Activated CD8-positive, alpha-beta memory T cell treated with anti-CD3 and anti-CD28 coated beads, Interleukin-2, amount 10 ng/mL, durations not matched to agents 7 days and 5 days (primary cell): ENCODE data around the gene AK9. TPM values are rescaled to one million over a fixed set of nuclear protein-coding genes. Genes with fewer than 3 reads are reported as not detected.
"Not testable (repeated sequence)": the region's sequence is repeated elsewhere in the genome, so short reads cannot be mapped to it uniquely, and the experiment has no call there.

Source experiments
- ATAC-seq: fragments of 150-1000 bp; cut with Tn5 transposase; one replicate; pipeline ENCODE4 v1.10.0; 2021; ENCODE audit warnings: moderate library complexity
- CTCF ChIA-PET: fragments of 350-600 bp; sonication (Branson Sonifier 250); formaldehyde crosslinking; loops from one replicate; lab custom pipeline; 2021; ENCODE audit warnings: antibody characterized with exemption; lab: Charles Lee
- DNase-seq: peaks from one replicate; pipeline ENCODE4 v3.0.0-alpha.2; 2020
- H3K27ac Mint-ChIP-seq: one replicate; pipeline ENCODE4 v1.8.0; 2021; ENCODE audit warnings: mild to moderate bottlenecking, mixed read lengths
- H3K27me3 Mint-ChIP-seq: one replicate; pipeline ENCODE4 v1.8.0; 2021; ENCODE audit warnings: mixed read lengths
- H3K36me3 Mint-ChIP-seq: one replicate; pipeline ENCODE4 v1.8.0; 2021; ENCODE audit warnings: mild to moderate bottlenecking, mixed read lengths
- H3K4me1 Mint-ChIP-seq: one replicate; pipeline ENCODE4 v1.8.0; 2021; ENCODE audit warnings: mixed read lengths
- H3K4me3 Mint-ChIP-seq: one replicate; pipeline ENCODE4 v1.8.0; 2021; ENCODE audit warnings: mild to moderate bottlenecking, moderate library complexity, mixed read lengths
- H3K9me3 Mint-ChIP-seq: one replicate; pipeline ENCODE4 v1.8.0; 2022; ENCODE audit warnings: low read depth, mixed read lengths
- total RNA-seq, 2 experiments: library from RNA; stranded (reverse); gene quantifications; one replicate each; pipeline ENCODE4 v1.2.3, GENCODE V29; 2021

Gene AK9
- 1 to 10 TPM; 4.4 to 6.2 TPM for total RNA-seq

DNA sequence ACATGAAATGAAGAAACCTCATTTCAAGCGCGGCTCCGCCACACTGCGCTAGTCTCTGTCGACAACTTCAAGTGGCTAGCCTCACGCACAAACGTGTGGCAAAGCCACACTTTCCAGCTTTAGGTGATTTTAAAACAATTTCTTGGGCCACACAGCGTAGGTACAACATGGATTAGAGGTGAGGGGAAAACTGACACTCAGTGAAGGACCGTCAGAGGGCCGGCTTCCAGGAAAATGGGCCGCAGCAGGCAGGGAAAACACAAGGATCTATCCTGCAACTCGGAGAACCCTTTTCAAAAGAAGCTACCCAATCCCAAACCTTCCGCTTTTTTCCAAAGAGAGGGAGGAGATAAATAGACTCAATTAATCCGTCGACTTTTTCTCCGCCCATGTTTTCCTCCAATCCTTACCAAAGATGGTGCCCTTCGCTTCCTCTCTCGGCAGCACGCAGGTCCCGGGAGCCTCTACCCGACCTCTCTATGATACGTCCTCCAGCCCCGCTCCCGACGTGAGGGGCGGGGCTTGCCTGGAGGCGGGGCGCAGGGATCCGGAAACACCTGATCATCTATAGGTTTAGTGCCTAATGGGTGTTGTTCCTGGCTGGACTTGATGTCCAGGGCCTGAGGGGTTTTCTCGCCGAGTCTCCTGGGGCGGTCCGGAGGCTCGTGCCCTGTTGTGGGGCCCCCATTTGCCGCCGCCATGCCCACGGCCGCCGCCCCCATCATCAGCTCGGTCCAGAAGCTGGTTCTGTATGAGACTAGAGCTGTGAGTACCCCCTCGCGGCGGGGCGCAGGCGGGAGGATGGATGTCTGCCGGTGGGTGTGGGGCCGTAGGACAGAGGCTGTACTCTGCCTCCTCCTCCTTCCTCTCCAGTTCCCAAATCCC is at the start of gene AK9, which contains the start of gene FIG4:
Gene AK9 (minus strand): TSS at position 466 of the 885 bp plus-strand sequence. CDS start 15,457 bp downstream, outside the sequence.
Gene FIG4 (plus strand): TSS at position 560 of the 885 bp plus-strand sequence. CDS start 140 bp downstream, at position 700.
- peak within 1 kb of the TSS; percentile 87 for H3K27ac Mint-ChIP-seq
- peaks cover 6% of the 10 kb centered on the region for H3K36me3 Mint-ChIP-seq
- peaks cover 24% of the 10 kb centered on the region for H3K4me1 Mint-ChIP-seq
- H3K9me3 Mint-ChIP-seq = no peaks in the 10 kb centered on the region
- DNase-seq (peak; percentile 93), ATAC-seq (peak; percentile 98)
- H3K4me3 Mint-ChIP-seq = peak within 1 kb of the TSS; percentile 92
- CTCF ChIA-PET = interaction anchor here (1.3 to 3.2 kb wide), 4 partner anchors 12 to 349 kb away, joined by 5 to 22 read pairs (median 6); no protein-coding TSS in a partner anchor
- peaks cover 5% of the 10 kb centered on the region for H3K27me3 Mint-ChIP-seq

DNA sequence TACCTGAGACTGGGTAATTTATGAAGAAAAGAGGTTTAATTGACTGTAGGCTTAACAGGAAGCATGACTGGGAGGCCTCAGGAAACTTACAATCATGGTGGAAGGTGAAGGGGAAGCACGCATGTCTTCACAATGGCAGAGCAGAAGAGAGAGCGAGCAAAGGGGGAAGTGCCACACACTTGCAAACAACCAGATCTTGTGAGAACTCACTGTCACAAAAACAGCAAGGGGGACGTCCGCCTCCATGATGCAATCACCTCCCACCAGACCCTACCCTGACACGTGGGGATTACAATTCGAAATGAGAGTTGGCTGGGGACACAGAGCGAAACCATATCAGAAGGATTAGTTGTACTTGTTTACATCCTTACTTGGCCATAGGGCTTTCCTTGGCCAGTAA is 49.8 kb upstream of the AK9 start:
- no peaks in the 10 kb centered on the region for H3K9me3 Mint-ChIP-seq
- H3K4me3 Mint-ChIP-seq = no peak overlapping the region
- H3K36me3 Mint-ChIP-seq = peaks cover 15% of the 10 kb centered on the region
- no peaks in the 10 kb centered on the region for H3K4me1 Mint-ChIP-seq
- CTCF ChIA-PET = interaction anchor here (1.0 kb wide), 1 partner anchor 298 kb away, joined by 3 read pairs; no protein-coding TSS in a partner anchor
- H3K27me3 Mint-ChIP-seq = no peaks in the 10 kb centered on the region
- DNase-seq (no peak), ATAC-seq (no peak)
- H3K27ac Mint-ChIP-seq = no peak overlapping the region

DNA sequence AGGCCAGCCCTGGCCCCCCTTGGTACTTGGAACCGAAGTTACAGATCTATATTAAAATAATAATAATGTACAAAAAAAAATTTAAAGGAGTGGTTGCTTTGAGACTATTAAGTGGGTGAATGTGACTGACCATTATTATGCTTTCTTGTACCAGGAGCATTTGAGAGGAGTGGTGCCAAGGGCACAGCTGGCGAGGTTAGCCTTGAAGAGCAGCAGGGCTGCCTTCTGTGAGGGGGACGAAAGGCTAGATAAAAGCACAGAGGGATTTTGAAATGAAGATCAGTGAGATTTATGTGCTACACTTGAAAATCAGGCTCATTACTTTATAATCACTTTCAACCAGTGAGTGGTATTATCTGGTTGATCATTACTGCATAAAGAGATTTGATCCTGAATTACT is 48.7 kb upstream of the AK9 start:
- no peak for DNase-seq
- H3K27ac Mint-ChIP-seq = no peak overlapping the region
- no peak for ATAC-seq
- no peaks in the 10 kb centered on the region for H3K4me1 Mint-ChIP-seq
- H3K36me3 Mint-ChIP-seq = peaks cover 15% of the 10 kb centered on the region
- H3K4me3 Mint-ChIP-seq = no peak overlapping the region
- H3K27me3 Mint-ChIP-seq = no peaks in the 10 kb centered on the region
- no peaks in the 10 kb centered on the region for H3K9me3 Mint-ChIP-seq
- CTCF ChIA-PET = interaction anchor here (1.0 kb wide), 1 partner anchor 300 kb away, joined by 3 read pairs; no protein-coding TSS in a partner anchor

DNA sequence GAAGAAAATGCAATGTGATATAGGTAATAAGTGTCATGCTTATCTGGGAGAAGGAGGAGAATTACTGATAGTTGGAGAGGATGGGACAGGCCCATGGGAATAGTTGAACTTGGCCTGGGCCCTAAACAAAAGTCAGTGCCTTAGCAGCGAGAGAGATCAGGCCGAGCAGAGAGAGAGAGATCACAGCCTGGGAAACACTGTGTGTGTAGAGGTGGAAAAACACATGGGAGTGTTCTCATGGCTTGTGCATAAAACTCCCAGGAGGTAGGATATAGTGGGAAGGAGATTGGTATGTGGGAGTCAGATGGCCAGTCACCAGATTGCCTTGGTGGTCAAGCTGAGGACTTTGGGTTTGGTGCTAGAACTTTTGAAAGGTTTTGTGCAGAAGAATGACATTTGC is 47.7 kb upstream of the AK9 start:
- no peak for ATAC-seq
- no peaks in the 10 kb centered on the region for H3K27me3 Mint-ChIP-seq
- H3K4me3 Mint-ChIP-seq = no peak overlapping the region
- H3K9me3 Mint-ChIP-seq = no peaks in the 10 kb centered on the region
- H3K4me1 Mint-ChIP-seq = no peaks in the 10 kb centered on the region
- no peak for DNase-seq
- H3K27ac Mint-ChIP-seq = no peak overlapping the region
- CTCF ChIA-PET = no interaction called here
- peaks cover 9% of the 10 kb centered on the region for H3K36me3 Mint-ChIP-seq

DNA sequence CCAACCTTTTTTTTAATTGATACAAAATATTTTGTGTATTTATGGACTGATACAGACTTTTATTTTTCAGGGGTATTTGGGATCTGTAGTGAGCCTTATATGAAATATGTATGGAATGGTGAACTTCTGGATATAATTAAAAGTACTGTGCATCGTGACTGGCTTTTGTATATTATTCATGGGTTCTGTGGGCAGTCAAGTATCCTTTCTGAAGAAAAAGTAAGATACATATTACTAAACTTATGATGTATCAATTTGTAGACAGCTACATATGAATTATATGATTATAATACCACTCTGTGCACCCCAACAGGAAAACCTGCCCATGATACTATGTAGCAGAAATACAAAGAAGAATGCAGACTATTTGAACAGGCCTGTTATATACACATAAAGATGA is 47.3 kb upstream of the AK9 start:
- H3K27me3 Mint-ChIP-seq = no peaks in the 10 kb centered on the region
- H3K36me3 Mint-ChIP-seq = peaks cover 7% of the 10 kb centered on the region
- no peak overlapping the region for H3K27ac Mint-ChIP-seq
- CTCF ChIA-PET = no interaction called here
- H3K4me3 Mint-ChIP-seq = no peak overlapping the region
- no peaks in the 10 kb centered on the region for H3K9me3 Mint-ChIP-seq
- ATAC-seq (no peak), DNase-seq (no peak)
- no peaks in the 10 kb centered on the region for H3K4me1 Mint-ChIP-seq

DNA sequence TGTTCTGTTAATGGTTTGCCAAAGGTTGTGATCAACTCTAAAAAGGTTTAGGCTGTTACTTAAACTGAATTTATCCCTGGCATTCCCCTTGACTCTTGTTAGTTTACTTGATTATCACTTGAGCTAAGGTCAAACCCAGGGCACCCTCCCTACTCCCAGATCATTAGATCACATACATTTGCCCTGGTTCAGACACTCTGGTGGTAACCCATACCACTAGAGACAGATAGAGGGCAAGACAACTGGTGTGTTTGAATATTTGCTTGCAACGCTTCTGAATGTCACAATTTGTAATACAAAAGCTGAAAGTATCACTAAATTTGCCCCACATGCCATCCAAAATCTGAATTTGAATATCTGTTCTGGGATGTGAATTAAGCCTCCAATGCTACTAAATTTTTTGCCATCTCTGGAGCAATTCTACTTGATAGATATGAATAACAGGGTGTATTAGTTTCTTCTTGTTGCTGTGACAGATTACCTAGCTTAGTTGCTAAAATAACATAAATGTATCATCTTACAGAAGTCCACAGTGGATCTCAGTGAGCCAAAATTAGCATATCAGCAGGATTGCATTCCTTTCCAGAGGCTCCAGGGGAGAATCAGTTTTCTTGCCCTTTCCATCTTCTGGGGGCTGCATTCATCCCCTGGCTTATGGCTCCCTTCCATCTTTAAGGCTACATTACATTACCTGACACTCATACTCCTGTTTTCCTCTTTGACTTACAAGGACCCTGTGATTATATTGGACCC is 45.4 kb upstream of the AK9 start:
- CTCF ChIA-PET = no interaction called here
- no peak overlapping the region for H3K4me3 Mint-ChIP-seq
- H3K4me1 Mint-ChIP-seq = no peaks in the 10 kb centered on the region
- ATAC-seq (no peak), DNase-seq (no peak)
- peaks cover 7% of the 10 kb centered on the region for H3K36me3 Mint-ChIP-seq
- no peaks in the 10 kb centered on the region for H3K27me3 Mint-ChIP-seq
- no peaks in the 10 kb centered on the region for H3K9me3 Mint-ChIP-seq
- no peak overlapping the region for H3K27ac Mint-ChIP-seq

DNA sequence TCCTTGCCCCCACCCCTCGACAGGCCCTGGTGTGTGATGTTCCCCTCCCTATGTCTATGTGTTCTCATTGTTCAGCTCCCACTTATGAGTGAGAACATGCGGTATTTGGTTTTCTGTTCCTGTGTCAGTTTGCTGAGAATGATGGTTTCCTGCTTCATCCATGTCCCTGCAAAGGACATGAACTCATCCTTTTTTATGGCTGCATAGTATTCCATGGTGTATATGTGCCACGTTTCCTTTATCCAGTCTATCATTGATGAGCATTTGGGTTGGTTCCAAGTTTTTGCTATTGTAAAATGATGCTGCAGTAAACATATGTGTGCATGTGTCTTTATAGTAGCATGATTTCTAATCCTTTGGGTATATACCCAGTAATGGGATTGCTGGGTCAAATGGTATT is 34.2 kb upstream of the AK9 start:
- not testable (repeated sequence) for H3K27ac Mint-ChIP-seq, H3K27me3 Mint-ChIP-seq, DNase-seq, H3K9me3 Mint-ChIP-seq, H3K4me3 Mint-ChIP-seq, ATAC-seq, H3K4me1 Mint-ChIP-seq
- peaks cover 16% of the 10 kb centered on the region for H3K36me3 Mint-ChIP-seq
- CTCF ChIA-PET = interaction anchor here (1.4 kb wide), 1 partner anchor 14 kb away, joined by 3 read pairs; no protein-coding TSS in a partner anchor

DNA sequence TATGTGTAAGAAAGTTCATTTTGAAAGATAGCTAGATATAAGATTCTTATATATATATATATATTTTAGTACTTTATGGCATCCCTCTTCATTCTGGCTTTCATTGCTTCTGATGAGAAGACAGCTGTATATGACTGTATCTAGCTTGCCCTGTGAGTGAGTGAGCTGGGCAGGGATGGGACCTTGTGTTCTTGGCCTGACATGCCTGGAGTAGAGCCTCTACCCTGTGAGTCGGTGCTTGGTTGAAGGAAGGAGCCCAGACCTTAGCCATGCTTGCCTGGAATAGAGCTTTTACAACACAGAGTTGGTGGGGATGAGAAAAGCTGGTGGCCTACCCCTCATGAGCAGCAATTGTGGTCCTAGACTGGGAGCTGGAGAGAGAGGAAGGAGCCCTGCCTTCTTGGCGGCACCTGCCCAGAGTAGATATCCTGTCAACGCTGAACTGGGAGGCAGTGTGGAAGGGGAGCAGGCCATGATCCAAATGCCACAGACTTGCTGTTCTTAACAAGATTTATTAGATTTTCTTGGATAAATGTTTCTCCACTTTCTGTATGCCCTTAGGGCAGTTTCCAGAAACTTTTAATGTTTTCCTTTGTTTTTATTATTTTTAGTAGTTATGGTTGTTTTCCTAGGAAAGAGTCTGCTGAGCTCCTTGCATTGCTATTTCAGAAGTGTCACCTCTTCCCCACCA is 31.7 kb upstream of the AK9 start:
- DNase-seq (no peak), ATAC-seq (no peak)
- Mint-ChIP-seq H3K27me3 (no peaks in the 10 kb centered on the region), H3K4me3 (no peak overlapping the region), H3K9me3 (peaks cover 2% of the 10 kb centered on the region), H3K27ac (no peak overlapping the region), H3K36me3 (peaks cover 16% of the 10 kb centered on the region), H3K4me1 (no peaks in the 10 kb centered on the region)
- CTCF ChIA-PET = interaction anchor here (1.2 kb wide), 1 partner anchor 26 kb away, joined by 3 read pairs; no protein-coding TSS in a partner anchor

DNA sequence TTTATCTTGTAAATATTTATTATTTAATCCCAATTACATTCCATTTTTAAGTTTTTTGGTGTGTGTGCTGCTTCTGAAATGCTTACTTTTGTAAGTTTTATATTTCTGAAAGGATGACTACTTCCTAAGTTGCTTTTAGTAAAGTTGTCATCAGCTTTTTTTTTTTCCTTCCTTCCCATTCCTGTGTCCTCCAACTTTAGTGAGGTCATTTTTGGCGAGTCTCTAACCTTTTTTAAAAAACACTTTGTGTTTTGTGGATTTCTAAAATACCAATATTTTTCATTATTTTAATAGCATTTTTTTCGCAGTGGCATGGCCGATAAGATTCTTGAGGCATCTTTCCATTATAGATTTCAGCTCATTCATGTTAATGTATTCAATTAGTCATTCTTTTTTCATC is 31.0 kb upstream of the AK9 start:
- no peak for DNase-seq
- peaks cover 2% of the 10 kb centered on the region for H3K9me3 Mint-ChIP-seq
- H3K4me3 Mint-ChIP-seq = no peak overlapping the region
- H3K4me1 Mint-ChIP-seq = no peaks in the 10 kb centered on the region
- H3K27me3 Mint-ChIP-seq = no peaks in the 10 kb centered on the region
- H3K36me3 Mint-ChIP-seq = peaks cover 16% of the 10 kb centered on the region
- CTCF ChIA-PET = interaction anchor here (1.2 kb wide), 1 partner anchor 25 kb away, joined by 3 read pairs; no protein-coding TSS in a partner anchor
- H3K27ac Mint-ChIP-seq = no peak overlapping the region
- no peak for ATAC-seq

DNA sequence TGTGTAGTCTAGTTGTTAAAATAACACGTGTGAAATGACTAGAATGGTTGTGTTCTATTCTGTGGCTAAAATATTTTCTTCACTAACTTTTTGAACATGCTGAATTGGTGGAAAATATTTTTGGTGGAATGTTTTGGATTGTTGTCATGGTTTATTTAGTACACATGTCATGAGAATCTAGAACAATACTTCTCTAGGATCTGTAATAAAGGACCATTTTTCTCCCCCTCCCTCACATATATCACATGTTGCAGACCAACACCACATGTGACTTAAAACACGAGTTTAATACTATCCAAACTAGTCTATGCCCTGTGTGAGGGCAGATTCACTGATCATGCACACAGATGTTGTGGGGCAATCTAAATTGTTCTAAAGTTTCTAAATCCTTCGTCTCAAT is 29.3 kb upstream of the AK9 start:
- H3K27me3 Mint-ChIP-seq = no peaks in the 10 kb centered on the region
- DNase-seq (no peak), ATAC-seq (no peak)
- peaks cover 9% of the 10 kb centered on the region for H3K36me3 Mint-ChIP-seq
- H3K27ac Mint-ChIP-seq = no peak overlapping the region
- H3K4me3 Mint-ChIP-seq = no peak overlapping the region
- H3K4me1 Mint-ChIP-seq = no peaks in the 10 kb centered on the region
- CTCF ChIA-PET = no interaction called here
- H3K9me3 Mint-ChIP-seq = peaks cover 2% of the 10 kb centered on the region

DNA sequence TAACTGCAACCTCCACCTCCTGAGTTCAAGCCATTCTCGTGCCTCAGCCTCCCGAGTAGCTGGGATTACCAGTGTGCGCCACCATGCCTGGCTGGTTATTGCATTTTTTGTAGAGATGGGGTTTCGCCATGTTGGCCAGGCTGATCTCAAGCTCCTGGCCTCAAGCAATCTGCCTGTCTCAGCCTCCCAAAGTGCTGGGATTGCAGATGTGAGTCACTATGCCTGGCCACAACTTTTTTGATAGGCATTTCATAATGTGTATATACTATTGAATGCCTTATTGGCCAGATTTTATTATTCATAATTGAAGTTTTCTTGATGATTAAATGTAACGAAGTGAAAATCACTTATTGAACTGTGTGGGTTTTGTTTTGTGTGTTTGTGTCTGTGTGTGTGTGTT is 28.0 kb upstream of the AK9 start:
- no peaks in the 10 kb centered on the region for H3K27me3 Mint-ChIP-seq
- no peak overlapping the region for H3K4me3 Mint-ChIP-seq
- H3K9me3 Mint-ChIP-seq = no peaks in the 10 kb centered on the region
- ATAC-seq (no peak), DNase-seq (no peak)
- CTCF ChIA-PET = interaction anchor here (0.7 to 1.2 kb wide), 3 partner anchors 14 to 1762 kb away, joined by 3 read pairs; no protein-coding TSS in a partner anchor
- H3K36me3 Mint-ChIP-seq = peaks cover 2% of the 10 kb centered on the region
- no peak overlapping the region for H3K27ac Mint-ChIP-seq
- no peaks in the 10 kb centered on the region for H3K4me1 Mint-ChIP-seq

DNA sequence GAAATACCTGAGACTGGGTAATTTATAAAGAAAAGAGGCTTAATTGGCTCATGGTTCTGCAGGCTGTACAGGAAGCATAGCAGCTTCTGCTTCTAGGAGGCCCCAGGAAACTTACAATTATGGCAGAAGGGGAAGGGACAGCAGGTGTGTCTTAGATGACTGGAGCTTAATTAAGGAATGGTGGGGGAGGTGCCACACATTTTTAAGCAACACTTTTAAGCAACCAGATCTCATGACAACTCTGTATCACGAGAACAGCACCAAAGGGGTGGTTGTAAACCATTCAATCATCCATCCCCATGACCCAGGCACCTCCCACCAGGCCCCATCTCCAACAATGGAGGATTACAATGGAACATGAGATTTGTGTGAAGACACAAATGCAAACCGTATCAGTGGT is 27.0 kb upstream of the AK9 start:
- no peaks in the 10 kb centered on the region for H3K27me3 Mint-ChIP-seq
- no peak overlapping the region for H3K4me3 Mint-ChIP-seq
- ATAC-seq (no peak), DNase-seq (no peak)
- no peaks in the 10 kb centered on the region for H3K36me3 Mint-ChIP-seq
- CTCF ChIA-PET = no interaction called here
- no peaks in the 10 kb centered on the region for H3K9me3 Mint-ChIP-seq
- no peak overlapping the region for H3K27ac Mint-ChIP-seq
- no peaks in the 10 kb centered on the region for H3K4me1 Mint-ChIP-seq

DNA sequence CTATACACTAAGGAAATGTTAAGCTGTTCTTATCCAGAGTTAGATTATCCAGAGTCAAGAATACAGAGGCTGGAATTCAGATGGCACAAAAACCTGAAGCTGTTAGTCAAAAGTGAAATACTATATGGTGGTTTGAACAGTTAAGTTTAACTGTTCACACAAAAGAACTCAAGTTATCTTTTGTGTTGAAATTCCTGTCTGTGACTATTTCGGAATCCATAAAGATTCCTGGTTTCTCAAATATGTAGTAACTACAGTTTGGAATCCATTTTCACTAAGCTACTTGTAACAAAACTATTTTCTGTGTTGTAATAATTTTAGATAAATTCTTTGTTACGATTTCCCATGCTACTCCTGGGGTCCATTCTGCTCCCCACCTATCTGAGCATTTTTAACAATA is 24.6 kb upstream of the AK9 start:
- H3K4me3 Mint-ChIP-seq = no peak overlapping the region
- no peaks in the 10 kb centered on the region for H3K9me3 Mint-ChIP-seq
- DNase-seq = no peak
- no peak for ATAC-seq
- H3K36me3 Mint-ChIP-seq = peaks cover 1% of the 10 kb centered on the region
- CTCF ChIA-PET = interaction anchor here (2.9 to 4.1 kb wide), 2 partner anchors 11 to 324 kb away, joined by 12 to 16 read pairs; no protein-coding TSS in a partner anchor
- H3K27me3 Mint-ChIP-seq = no peaks in the 10 kb centered on the region
- no peaks in the 10 kb centered on the region for H3K4me1 Mint-ChIP-seq
- no peak overlapping the region for H3K27ac Mint-ChIP-seq
